ENCODE data around the gene ZNF581.

GRCh38 chr19:55613930-55614710 is 29.3 kb upstream of the ZNF581 start:
- no peak for TF ChIP-seq POLR2A (IDR thresholded peaks at IDR 0.05)
- no peak for TF ChIP-seq CTCF (IDR thresholded peaks at IDR 0.05)

Measured in esophagus squamous epithelium (tissue), 4 donors.